HCEC 1CT (cell line): ENCODE results near the gene KIAA0825.
"Not testable (repeated sequence)": the region's sequence is repeated elsewhere in the genome, so short reads cannot be mapped to it uniquely, and the experiment has no call there.

Source experiments
- DNase-seq: peaks from one replicate; pipeline ENCODE4 v3.0.0-alpha.2; 2017

Gene KIAA0825

DNA sequence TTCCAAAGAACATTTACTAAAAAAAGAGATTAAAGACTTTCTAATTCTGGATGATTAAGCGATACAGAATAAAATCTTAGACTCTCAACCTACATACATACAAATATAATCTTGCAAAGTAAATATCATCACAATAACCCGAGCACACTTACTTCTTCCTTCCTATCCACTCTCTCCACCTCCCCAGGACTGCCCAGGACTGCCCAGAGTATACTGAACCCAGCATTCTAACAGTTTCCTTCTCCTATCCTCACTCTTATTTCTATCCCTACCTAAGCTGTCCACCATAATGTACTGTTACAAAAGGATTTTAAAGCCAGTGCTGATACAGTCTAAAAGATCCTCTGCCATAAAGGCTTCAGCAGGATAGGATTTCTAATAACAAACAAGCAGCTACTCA is 463.7 kb downstream of the KIAA0825 start:
- DNase-seq = no peak

DNA sequence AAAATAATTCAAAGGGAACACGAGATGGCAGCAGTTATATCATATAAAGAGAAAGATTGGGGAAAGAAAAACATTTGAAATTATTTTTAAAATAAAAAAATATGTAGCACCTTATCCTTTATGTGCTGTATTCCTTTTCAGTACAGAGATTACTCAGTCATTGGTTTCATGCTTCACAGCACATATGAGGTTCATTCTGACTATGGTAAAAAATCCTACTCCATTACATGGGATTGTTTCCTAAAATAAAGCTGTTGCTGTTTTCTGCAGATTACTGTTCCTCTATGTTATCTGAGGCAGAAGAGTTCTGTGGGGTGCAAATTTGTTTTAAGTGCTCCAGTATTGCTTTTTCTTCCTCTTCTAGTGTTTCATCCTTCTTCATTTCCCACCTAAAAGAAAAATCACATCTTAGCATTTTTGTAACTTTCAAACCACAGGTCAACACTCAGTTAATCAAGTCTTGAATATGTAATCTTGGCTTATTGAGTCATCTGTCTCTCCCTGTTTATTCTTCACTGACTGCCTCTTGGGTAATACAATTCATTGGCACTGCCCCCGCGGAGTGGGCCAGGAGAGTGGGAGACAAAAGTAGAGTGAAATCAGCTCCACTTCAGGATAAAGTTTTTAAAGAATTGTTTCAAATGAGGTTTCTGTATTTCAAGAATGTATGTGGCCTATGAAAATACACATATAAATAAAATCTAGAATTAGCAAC is 464.5 kb downstream of the KIAA0825 start:
- DNase-seq = peak; percentile 22

DNA sequence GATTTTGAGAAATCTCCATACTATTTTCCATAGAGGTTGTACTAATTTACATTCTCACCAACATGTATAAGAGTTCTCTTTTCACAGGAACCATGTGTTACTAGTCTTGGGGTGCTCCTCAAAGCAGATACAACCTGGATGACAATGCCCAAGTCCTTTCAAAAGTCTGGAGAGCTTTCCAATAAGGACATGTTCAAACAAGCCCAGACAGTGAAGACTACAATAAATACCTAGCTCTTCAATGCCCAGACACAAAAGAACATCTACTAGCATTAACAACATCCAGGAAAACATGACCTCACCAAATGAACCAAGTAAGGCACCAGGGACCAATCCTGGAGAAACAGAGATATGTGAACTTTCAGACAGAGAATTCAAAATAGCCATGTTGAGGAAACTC is 474.8 kb downstream of the KIAA0825 start:
- DNase-seq = not testable (repeated sequence)

DNA sequence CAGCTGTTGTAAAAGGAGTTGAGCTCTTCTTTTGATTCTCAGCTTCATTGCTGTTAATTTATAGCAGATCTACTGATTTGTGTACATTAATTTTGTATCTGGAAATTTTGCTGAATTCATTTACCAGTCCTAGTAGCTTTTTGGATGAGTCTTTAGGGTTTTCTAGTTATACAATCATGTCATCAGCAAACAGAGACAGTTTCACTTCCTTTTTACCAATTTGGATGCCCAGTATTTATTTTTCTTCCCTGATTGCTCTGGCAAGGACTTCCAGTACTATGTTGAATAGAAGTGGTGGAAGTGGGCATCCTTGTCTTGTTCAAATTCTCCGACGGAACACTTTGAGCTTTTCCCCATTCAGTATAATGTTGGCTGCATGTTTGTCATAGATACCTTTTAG is 478.1 kb downstream of the KIAA0825 start:
- DNase-seq = no peak

DNA sequence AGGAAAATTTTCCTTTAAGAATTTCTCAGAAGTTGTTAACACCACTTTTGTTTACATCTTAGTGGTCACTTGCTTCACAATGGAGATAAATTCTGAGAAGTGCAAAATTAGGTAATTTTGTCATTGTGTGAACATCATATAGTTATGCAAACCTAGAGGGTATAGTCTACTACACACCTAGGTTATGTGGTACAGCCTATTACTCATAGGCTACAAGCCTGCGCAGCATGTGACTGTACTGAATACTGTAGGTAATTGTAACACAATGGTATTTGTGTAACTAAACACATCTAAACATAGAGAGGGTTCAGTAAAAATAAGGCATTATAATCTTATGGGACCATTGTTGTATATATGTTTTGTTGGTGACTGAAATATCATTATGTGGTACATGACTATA is 488.3 kb downstream of the KIAA0825 start:
- no peak for DNase-seq

DNA sequence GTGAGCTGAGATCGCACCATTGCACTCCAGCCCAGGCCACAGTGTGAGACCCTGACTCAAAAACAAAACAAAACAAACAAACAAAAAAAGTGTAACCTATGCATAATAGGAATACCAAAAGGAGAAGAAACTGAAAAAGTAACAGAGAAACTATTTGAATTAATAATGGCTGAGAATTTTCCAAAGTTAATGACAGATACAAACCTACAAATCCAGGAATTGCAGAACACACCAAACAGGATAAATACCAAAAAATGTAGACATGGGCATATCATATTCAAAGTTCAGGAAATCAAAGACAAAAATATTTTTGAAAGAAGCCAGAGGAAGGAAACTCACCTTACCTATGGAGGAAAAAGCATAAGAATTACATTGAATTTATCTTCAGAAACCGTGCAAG is 493.3 kb downstream of the KIAA0825 start:
- DNase-seq = no peak

DNA sequence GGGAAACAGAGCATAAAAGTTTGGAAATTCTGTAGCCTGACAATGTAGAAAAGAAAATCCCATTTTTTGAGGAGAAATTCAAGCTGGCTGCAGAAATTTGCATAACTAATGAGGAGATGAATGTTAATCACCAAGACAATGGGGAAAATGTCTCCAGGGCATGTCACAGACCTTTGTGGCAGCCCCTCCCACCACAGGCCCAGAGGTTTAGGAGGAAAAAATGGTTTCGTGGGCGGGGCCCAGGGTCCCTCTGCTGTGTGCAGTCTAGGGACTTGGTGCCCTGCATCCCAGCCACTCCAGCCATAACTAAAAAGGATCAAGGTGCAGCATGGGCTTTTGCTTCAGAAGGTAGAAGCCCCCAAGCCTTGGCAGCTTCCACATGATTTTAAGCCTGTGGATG is 502.1 kb downstream of the KIAA0825 start:
- DNase-seq = not testable (repeated sequence)

DNA sequence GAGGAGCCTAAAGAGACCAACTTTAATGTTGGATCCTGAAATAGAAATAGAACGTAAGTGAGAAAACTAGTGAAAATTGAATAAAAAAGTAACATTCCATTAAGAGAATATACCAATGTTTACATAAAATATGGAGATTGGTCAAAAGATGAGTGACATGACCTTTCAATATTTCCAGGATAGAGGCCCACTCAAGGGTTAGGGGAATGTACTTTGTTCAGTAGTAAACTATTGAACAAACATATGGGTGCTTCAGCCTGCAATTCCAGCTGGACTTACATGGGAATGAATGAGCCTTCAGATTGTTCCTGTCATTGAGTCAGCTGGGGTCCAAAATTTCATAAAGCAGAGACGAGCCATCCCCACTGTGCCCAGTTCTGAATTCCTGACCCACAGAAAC is 505.3 kb downstream of the KIAA0825 start:
- DNase-seq = no peak

DNA sequence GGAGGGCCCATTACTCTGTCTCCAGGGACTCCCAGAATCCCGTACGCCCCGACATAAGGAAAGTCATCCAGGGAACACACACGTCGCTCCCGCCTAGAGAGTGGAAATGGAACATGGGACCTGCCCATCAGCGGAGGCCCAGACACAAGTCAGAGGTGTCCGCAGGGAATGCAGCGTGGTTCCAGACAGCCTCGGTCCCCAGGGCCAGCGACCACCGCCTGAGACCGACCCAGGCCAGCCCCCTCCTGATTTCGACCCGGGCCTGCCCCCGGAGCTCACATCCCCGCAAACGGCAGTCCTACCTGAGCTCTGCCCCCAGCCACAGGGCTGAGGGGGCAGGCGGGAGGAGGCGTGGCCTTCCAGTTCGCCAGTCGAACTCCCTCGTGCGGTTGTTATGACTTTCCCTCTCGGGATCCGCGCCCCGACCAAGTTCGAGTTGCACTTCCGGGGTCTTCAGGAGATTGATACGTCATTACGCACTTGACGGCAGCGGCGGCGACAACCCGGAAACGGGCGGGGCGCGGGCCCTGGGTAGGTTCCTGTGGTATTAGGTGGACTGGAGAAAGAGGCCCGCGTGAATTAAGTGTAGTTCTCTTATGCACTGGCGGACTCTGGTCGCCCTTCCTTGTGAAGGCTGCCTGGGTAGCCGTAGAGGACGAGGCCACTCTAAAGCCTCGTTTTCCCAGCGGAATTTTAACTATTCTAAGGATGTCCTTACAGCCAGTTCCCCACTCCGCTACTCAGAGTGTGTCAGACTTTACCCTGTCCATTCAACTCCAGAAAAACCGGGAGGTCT is 507.0 kb downstream of the KIAA0825 start:
- peak; percentile 97 for DNase-seq

DNA sequence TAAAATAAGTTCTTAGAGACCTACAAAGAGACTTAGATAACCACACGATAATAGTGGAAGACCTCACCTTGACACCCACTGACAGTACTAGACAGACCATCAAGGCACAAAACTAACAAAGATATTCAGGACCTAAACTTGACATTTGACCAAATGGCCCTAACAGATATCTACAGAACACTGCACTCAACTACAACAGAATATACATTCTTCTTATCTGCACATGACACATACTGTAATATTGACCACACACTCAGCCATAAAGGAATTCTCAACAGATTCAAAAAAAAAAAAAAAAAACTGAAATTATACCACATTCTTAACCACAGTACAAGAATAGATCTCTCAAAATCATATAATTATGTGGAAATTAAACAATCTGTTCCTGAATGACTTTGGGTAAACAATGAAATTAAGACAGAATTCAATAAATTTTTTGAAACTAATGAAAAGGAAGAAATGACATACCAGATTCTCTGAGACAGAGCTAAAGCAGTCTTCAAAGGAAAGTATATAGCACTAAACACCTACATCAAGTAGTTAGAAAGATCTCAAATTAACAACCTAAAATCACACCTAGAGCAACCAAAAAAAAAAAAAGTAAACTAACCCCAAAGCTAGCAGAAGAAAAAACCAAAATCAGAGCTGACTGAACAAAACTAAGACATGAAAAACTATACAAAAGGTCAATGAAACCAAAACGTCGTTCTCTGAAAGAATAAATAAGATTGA is 514.7 kb downstream of the KIAA0825 start:
- DNase-seq = no peak
